Karpas-422 (cell line): ENCODE data around the gene MYH14. TPM values are rescaled to one million over a fixed set of nuclear protein-coding genes. Genes with fewer than 3 reads are reported as not detected.

Experiments used
- DNase-seq: peaks from one replicate; pipeline ENCODE4 v3.0.0-alpha.2; 2015
- H2AFZ ChIP-seq: fragments of 200-600 bp; sonication (generic); 2 replicates; pipeline ENCODE4 v1.6.1; 2014; ENCODE audit warnings: antibody characterized with exemption, low read length, mixed read lengths
- H3K27ac ChIP-seq: fragments of 200-600 bp; sonication (generic); 2 replicates; pipeline ENCODE4 v1.5.1; 2014; ENCODE audit warnings: mild to moderate bottlenecking, low read length, moderate library complexity
- H3K27me3 ChIP-seq: fragments of 200-600 bp; sonication (generic); 2 replicates; pipeline ENCODE4 v1.6.1; 2014; ENCODE audit warnings: low read length, mixed read lengths
- H3K36me3 ChIP-seq: fragments of 200-600 bp; sonication (generic); 2 replicates; pipeline ENCODE4 v1.6.1; 2014; ENCODE audit warnings: low read length, mixed read lengths; ENCODE audit not compliant: insufficient read depth
- H3K4me1 ChIP-seq: fragments of 200-600 bp; sonication (generic); 2 replicates; pipeline ENCODE4 v1.6.1; 2014; ENCODE audit warnings: mild to moderate bottlenecking, low read length, mixed read lengths
- H3K4me2 ChIP-seq: fragments of 200-600 bp; sonication (generic); 2 replicates; pipeline ENCODE4 v1.6.1; 2014; ENCODE audit warnings: low read length, low read depth, mild to moderate bottlenecking; ENCODE audit not compliant: poor library complexity, severe bottlenecking
- H3K4me3 ChIP-seq: fragments of 200-600 bp; sonication (generic); 2 replicates; pipeline ENCODE4 v1.5.1; 2014; ENCODE audit warnings: mild to moderate bottlenecking, antibody characterized with exemption, low read length, mixed read lengths
- H3K79me2 ChIP-seq: fragments of 200-600 bp; sonication (generic); 2 replicates; pipeline ENCODE4 v1.6.1; 2014; ENCODE audit warnings: mild to moderate bottlenecking, low read length, mixed read lengths
- H3K9ac ChIP-seq: fragments of 200-600 bp; sonication (generic); 2 replicates; pipeline ENCODE4 v1.6.0; 2014; ENCODE audit warnings: low read length
- H3K9me2 ChIP-seq: fragments of 200-600 bp; sonication (generic), shearing (Covaris generic); replicated peaks from 2 replicates; pipeline ENCODE4 v1.6.0; 2014; ENCODE audit warnings: mild to moderate bottlenecking, low read length, moderate library complexity; ENCODE audit not compliant: insufficient read depth
- H3K9me3 ChIP-seq: fragments of 300-700, 200-600 bp; sonication (generic); 2 replicates; pipeline ENCODE4 v1.6.1; 2014; ENCODE audit warnings: low read length, mixed read lengths
- H4K20me1 ChIP-seq: fragments of 200-600 bp; sonication (generic); 2 replicates; pipeline ENCODE4 v1.6.1; 2014; ENCODE audit warnings: mild to moderate bottlenecking, antibody characterized with exemption, low read length, low read depth; ENCODE audit not compliant: insufficient read depth
- total RNA-seq: library from RNA; depleted of rRNA; stranded (reverse); fragments of >200 nt; shearing (Covaris generic); gene quantifications from 2 replicates; pipeline ENCODE4 v1.2.3, GENCODE V29; 2014; ENCODE audit warnings: low replicate concordance

The MYH14 gene
- total RNA-seq, 1 experiment from 2014 or later, result not detected

DNA sequence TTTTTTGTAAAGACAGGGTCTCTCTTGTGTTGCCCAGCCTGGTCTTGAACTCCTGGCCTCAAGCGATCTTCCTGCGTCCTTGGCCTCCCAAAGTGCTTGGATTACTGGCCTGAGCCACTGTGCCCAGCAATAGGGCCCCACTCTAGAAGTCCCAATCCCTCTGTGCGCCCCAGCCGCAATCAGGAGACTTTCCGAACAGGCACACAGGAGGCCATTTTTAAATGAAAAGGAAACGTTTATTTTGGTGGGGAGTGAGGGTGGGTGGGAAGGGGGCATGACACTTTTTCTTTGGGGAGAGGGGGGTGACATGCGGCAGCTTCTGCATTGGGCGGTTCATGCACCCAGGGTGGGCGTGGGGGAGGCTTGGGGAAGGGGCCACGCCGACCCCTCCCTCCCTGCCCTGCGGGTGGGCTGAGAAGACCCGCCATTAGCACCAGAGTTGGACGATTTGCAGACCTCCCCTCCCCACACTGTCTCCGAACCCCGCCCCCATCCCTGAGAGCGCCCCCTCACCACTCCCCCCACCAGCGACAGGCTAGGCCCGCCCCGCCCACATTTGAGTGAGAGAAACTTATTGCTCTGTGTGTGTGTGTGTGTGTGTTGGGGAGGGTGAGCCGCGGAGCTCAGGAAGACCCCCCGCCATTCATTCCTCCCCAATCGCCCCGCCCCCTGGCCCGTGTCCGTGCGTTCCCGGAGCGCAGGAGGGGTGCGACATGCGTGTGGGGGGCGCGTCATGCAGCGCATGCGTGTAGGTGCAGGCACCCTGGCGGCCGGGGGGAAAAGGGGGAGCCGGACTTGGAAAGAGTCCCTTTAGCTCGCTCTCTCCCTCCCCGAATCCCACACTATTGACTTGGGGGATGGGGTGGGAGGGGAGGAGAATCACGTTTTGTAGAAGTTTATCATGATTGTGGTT, 108.6 kb downstream of the MYH14 start:
- Histone ChIP-seq H3K27me3 (no peaks in the 10 kb centered on the region), H2AFZ (no peak overlapping the region), H3K4me2 (no peak overlapping the region), H3K79me2 (no peaks in the 10 kb centered on the region), H3K4me3 (no peak overlapping the region), H3K9me2 (no peaks in the 10 kb centered on the region), H3K36me3 (no peaks in the 10 kb centered on the region), H3K9me3 (no peaks in the 10 kb centered on the region), H3K4me1 (peaks cover 20% of the 10 kb centered on the region), H3K9ac (no peak overlapping the region), H3K27ac (no peak overlapping the region), H4K20me1 (peaks cover 8% of the 10 kb centered on the region; the same call in 1 of the 2 replicates)
- peak; percentile 79 for DNase-seq

DNA sequence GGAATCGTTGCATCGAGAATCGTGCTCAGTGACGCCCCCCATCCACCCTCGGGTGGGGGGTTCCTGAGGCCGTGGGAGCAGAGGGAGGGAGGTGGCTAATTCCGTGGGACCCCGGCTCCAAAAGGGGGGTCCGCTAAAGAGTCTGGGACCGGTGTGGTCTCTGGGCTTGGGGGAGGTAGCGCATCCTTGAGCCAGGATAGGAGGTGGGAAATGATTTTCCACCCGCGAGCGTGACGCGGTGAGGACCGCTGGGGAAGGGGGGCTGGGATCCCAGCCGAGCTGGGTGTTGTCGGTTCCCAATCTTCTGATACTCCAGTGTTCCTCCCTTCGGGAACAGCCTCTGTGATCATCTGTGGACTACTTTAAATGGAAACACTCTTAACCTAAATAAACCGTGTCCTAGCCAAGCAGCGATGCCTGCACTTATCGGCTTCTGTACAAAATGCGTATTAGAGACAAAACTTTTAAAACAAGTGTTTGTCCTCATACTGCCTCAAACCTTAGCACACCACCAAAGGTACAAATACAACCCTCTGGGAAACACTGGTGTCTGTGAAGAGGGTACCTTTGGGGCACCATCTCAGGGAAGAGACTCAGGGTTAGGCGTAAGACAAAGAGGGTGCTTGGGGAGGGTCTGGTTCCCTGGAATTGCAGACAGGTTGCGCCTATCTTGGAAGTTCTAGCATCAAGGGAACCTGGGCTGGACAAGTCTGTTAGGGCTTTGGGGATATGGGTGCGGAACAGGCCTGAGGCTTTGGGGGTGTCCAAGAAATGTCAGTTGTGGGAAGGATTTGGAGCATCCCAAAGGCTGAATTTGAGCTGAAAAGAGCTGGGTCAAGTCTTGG, 109.8 kb downstream of the MYH14 start:
- H3K27me3 ChIP-seq, result no peaks in the 10 kb centered on the region

DNA sequence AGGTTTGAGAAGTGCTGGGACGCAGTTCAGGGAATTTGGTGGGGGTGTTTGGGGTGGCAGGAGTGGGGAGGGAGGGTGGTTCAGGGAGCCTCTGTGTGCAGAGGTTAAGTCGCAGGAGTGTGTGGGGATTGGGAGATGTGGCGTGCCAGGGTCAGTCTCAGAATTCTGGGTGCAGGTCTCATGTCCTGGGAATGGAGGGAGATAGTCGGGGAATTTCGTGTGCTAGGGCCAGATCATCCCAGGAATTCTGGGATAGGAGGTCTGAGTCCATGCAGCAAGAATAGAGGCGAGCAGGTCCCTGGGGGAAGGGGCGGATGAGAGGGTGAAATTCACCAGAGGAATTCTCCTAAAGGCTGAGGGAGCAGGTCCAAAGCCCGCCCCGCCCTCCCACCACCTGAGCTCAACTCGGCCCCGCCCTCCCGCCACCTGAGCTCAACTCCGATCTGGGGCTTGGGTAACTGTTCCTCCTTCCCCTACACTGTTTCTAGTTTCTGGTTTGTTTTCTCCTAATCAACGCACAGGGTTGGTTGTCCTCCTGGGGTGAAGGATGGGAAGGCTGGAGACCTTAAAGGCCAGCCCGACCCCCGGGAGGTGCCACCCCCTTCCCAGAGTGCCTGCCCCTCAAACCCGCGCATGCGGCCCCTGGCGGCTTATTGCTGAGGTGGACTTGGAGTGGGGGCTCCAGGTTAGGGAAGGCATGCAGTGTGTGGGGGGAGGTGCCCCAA, 110.6 kb downstream of the MYH14 start:
- Histone ChIP-seq H3K9me3 (no peaks in the 10 kb centered on the region), H2AFZ (no peak overlapping the region), H3K27me3 (no peaks in the 10 kb centered on the region), H3K4me1 (peaks cover 20% of the 10 kb centered on the region), H3K9me2 (no peaks in the 10 kb centered on the region), H3K9ac (no peak overlapping the region), H3K4me2 (no peak overlapping the region), H4K20me1 (peaks cover 8% of the 10 kb centered on the region; the same call in 1 of the 2 replicates), H3K27ac (no peak overlapping the region), H3K4me3 (no peak overlapping the region), H3K79me2 (no peaks in the 10 kb centered on the region), H3K36me3 (0 out of 2 replicates have a peak, but pooled peaks cover 3% of the 10 kb centered on the region)
- peak; percentile 69 for DNase-seq

More for the DNA sequence above, 109.8 kb downstream of the MYH14 start:
- no peak overlapping the region for H3K4me2 ChIP-seq
- H3K4me1 ChIP-seq, result peaks cover 20% of the 10 kb centered on the region
- no peak overlapping the region for H3K9ac ChIP-seq
- H3K9me2 ChIP-seq, result no peaks in the 10 kb centered on the region
- no peak overlapping the region for H3K4me3 ChIP-seq
- H4K20me1 ChIP-seq, result peaks cover 8% of the 10 kb centered on the region; the same call in 1 of the 2 replicates
- no peak overlapping the region for H2AFZ ChIP-seq
- H3K9me3 ChIP-seq, result no peaks in the 10 kb centered on the region
- no peak for DNase-seq
- H3K27ac ChIP-seq, result no peak overlapping the region
- no peaks in the 10 kb centered on the region for H3K79me2 ChIP-seq
- no peaks in the 10 kb centered on the region for H3K36me3 ChIP-seq

GRCh38 chr19:50314724-50315708, 111.6 kb downstream of the MYH14 start:
- Histone ChIP-seq H3K4me2 (no peak overlapping the region), H3K9me2 (no peaks in the 10 kb centered on the region), H4K20me1 (peaks cover 8% of the 10 kb centered on the region; the same call in 1 of the 2 replicates), H3K4me3 (no peak overlapping the region), H3K27ac (no peak overlapping the region), H3K9me3 (no peaks in the 10 kb centered on the region), H3K36me3 (0 out of 2 replicates have a peak, but pooled peaks cover 3% of the 10 kb centered on the region), H3K9ac (no peak overlapping the region), H2AFZ (no peak overlapping the region), H3K27me3 (no peaks in the 10 kb centered on the region), H3K4me1 (peaks cover 20% of the 10 kb centered on the region), H3K79me2 (no peaks in the 10 kb centered on the region)
- no peak for DNase-seq

- no peaks in the 10 kb centered on the region for H3K9me3 ChIP-seq
- no peaks in the 10 kb centered on the region for H3K27me3 ChIP-seq
- H3K79me2 ChIP-seq, result no peaks in the 10 kb centered on the region
- peak overlapping the region; percentile 55; the same call in 1 of the 2 replicates for H2AFZ ChIP-seq
- H3K4me3 ChIP-seq, result peak overlapping the region; percentile 53
- peaks cover 20% of the 10 kb centered on the region for H3K4me1 ChIP-seq
- peak overlapping the region; percentile 64 for H3K4me2 ChIP-seq
- no peaks in the 10 kb centered on the region for H3K9me2 ChIP-seq
- 0 out of 2 replicates have a peak, but pooled peaks cover 3% of the 10 kb centered on the region for H3K36me3 ChIP-seq
- no peak overlapping the region for H3K27ac ChIP-seq
- DNase-seq, result peak; percentile 76
- peaks cover 8% of the 10 kb centered on the region; the same call in 1 of the 2 replicates for H4K20me1 ChIP-seq
- H3K9ac ChIP-seq, result peak overlapping the region; percentile 59
These were observed 112.5 kb downstream of the MYH14 start for GRCh38 chr19:50315773-50316448.

GRCh38 chr19:50317115-50317514, 113.7 kb downstream of the MYH14 start:
- H3K4me2 ChIP-seq, result no peak overlapping the region
- H3K36me3 ChIP-seq, result 0 out of 2 replicates have a peak, but pooled peaks cover 3% of the 10 kb centered on the region
- H3K9me3 ChIP-seq, result no peaks in the 10 kb centered on the region
- H3K9ac ChIP-seq, result no peak overlapping the region
- peaks cover 8% of the 10 kb centered on the region; the same call in 1 of the 2 replicates for H4K20me1 ChIP-seq
- no peak overlapping the region for H3K4me3 ChIP-seq
- DNase-seq, result no peak
- H3K27ac ChIP-seq, result no peak overlapping the region
- H2AFZ ChIP-seq, result no peak overlapping the region
- H3K4me1 ChIP-seq, result peaks cover 20% of the 10 kb centered on the region
- H3K9me2 ChIP-seq, result no peaks in the 10 kb centered on the region
- H3K79me2 ChIP-seq, result no peaks in the 10 kb centered on the region
- no peaks in the 10 kb centered on the region for H3K27me3 ChIP-seq
